Transverse colon (tissue), 4 donors: ENCODE measurements around the gene ACD. TPM values are rescaled to one million over a fixed set of nuclear protein-coding genes. Genes with fewer than 3 reads are reported as not detected.

ENCODE experiments used
- DNase-seq: peaks from one replicate; pipeline ENCODE4 v3.0.0-alpha.2; 2019
- H3K27ac ChIP-seq, 4 donors: fragments of 200-600 bp; sonication (generic); 2 replicates each; pipeline ENCODE4 v1.5.1; 2016 to 2018; ENCODE audit warnings: inconsistent platforms in 4 of 4
- H3K27me3 ChIP-seq: fragments of 200-600 bp; sonication (generic); 2 replicates; pipeline ENCODE4 v1.5.1; 2017; ENCODE audit warnings: inconsistent platforms
- H3K36me3 ChIP-seq, 4 donors: fragments of 200-600 bp; sonication (generic); 2 replicates each; pipeline ENCODE4 v1.5.1; 2017 to 2019; ENCODE audit warnings: inconsistent platforms in 4 of 4
- H3K4me1 ChIP-seq, 4 donors: fragments of 200-600 bp; sonication (generic); 2 replicates each; pipeline ENCODE4 v1.5.1; 2017 to 2020; ENCODE audit warnings: inconsistent platforms in 4 of 4
- H3K4me3 ChIP-seq, 4 donors: fragments of 200-600 bp; sonication (generic); 1 replicate in 1 of 4; 2 replicates in 3 of 4; pipeline versions ENCODE4 v1.5.1 to v1.6.1; 2017 to 2019; ENCODE audit warnings: inconsistent platforms in 4 of 4
- H3K9me3 ChIP-seq, 2 donors: fragments of 200-600 bp; sonication (generic); 2 replicates each; pipeline ENCODE4 v1.5.1; 2017 to 2019; ENCODE audit warnings: inconsistent platforms in 2 of 2
- CTCF ChIP-seq, 5 experiments: fragments of 200-600 bp in 3 of 5; fragments of 450-650 bp in 2 of 5; sonication (generic) in 3 of 5; IDR thresholded peaks; 1 replicate in 2 of 5; 2 replicates in 3 of 5; pipeline ENCODE4 v1.5.1; 2016 to 2017; ENCODE audit warnings: antibody characterized with exemption in 5 of 5, inconsistent platforms in 3 of 5, mild to moderate bottlenecking in 2 of 5, moderate library complexity in 1 of 5
- EP300 ChIP-seq: sonication (generic); formaldehyde crosslinking; IDR thresholded peaks from one replicate; pipeline ENCODE4 v1.6.1; 2017; ENCODE audit warnings: antibody characterized with exemption, low read depth
- POLR2A ChIP-seq: fragments of 450-650 bp; IDR thresholded peaks from one replicate; pipeline ENCODE4 v1.6.1; 2016; ENCODE audit warnings: antibody characterized with exemption, mild to moderate bottlenecking, moderate library complexity
- POLR2AphosphoS5 ChIP-seq, 3 donors: sonication (generic); formaldehyde crosslinking; IDR thresholded peaks; one replicate each; pipeline ENCODE4 v1.6.1; 2016; ENCODE audit warnings: antibody characterized with exemption in 3 of 3
- WGBS, 2 donors: methylation state at CpG; one replicate each; pipeline ENCODE4 v1.1.5; 2018; ENCODE audit warnings: low coverage in 1 of 2; 5-methylcytosine and 5-hydroxymethylcytosine counted together
- in situ Hi-C, 4 donors: fragments of 200-750 bp; cut with MboI; loops; one replicate each; pipeline versions ENCODE4 v1.15.0 to v1.15.1; 2017; ENCODE audit warnings: low sequenced_read_pairs in 3 of 4, low pct_ligation_motif_present in 1 of 4, low pct_unique_long_range_greater_than_20kb in 1 of 4
- intact Hi-C: fragments of 100-400 bp; cut with DNase I; formaldehyde crosslinking; loops from one replicate; pipeline ENCODE4 v1.15.1; 2023; ENCODE audit warnings: low total_unique reads
- total RNA-seq, 4 donors: library from RNA; depleted of rRNA; stranded (reverse); fragments of >200 nt; gene quantifications; one replicate each; pipeline ENCODE4 v1.1.0, GENCODE V29; 2016

ACD gene
- total RNA-seq, 4 donors from 2014 or later = 2.0 to 76.3 (median 15.7) TPM

GRCh38 chr16:67666559-67667452, 6.7 kb upstream of the ACD start, which contains the start of the genes C16orf86 and ENKD1:
Gene C16orf86 (plus strand): TSS chr16:67666814. CDS start chr16:67666971, 157 bp downstream.
Gene ENKD1 (minus strand): TSS chr16:67666750. CDS start chr16:67666442, 308 bp downstream.
- Histone ChIP-seq H3K36me3 (no peaks in the 10 kb centered on the region), H3K4me3 (peak within 1 kb of the TSS; percentile 77 to 95 (median 86)), H3K27me3 (no peaks in the 10 kb centered on the region), H3K9me3 (no peaks in the 10 kb centered on the region), H3K4me1 (peaks cover 18 to 29% (median 24%) of the 10 kb centered on the region in 4 donors), H3K27ac (peak within 1 kb of the TSS; percentile 86 to 95 (median 88))
- TF ChIP-seq POLR2A (no peak), POLR2AphosphoS5 (IDR thresholded peaks at IDR 0.05) (peak; percentile 13 to 39 (median 23))
- 18% methylated on average over 45 of the region's 78 CpGs; no CpG with 5 or more reads in 1 of the 2 donors for WGBS, 2 donors
- DNase-seq = peak; percentile 88
- in situ Hi-C loops = loop anchor here in 3 of 4 donors (10.0 to 25.0 kb wide), 2 partner anchors 105 to 142 kb away; partner anchors contain the start of genes CTCF (in 2 of the 3) and RIPOR1 (in 1 of the 3)
- intact Hi-C loops = loop anchor here (2.0 to 5.0 kb wide), 2 partner anchors 104 to 145 kb away; partner anchors contain the start of gene CTCF

GRCh38 chr16:67666032-67666551, 6.0 kb upstream of the ACD start:
- Histone ChIP-seq H3K27me3 (no peaks in the 10 kb centered on the region), H3K9me3 (no peaks in the 10 kb centered on the region), H3K36me3 (no peaks in the 10 kb centered on the region), H3K4me3 (peak overlapping the region; percentile 77 to 95 (median 86)), H3K27ac (peak overlapping the region; percentile 86 to 95 (median 88)), H3K4me1 (peaks cover 22 to 36% (median 30%) of the 10 kb centered on the region in 4 donors)
- intact Hi-C loops = loop anchor here (2.0 to 5.0 kb wide), 2 partner anchors 103 to 144 kb away; partner anchors contain the start of gene CTCF
- TF ChIP-seq POLR2AphosphoS5 (IDR thresholded peaks at IDR 0.05) (no peak), CTCF (IDR thresholded peaks at IDR 0.05) (no peak), POLR2A (no peak), EP300 (no peak)
- peak; percentile 46 for DNase-seq
- 0% methylated on average over 24 of the region's 46 CpGs; no CpG with 5 or more reads in 1 of the 2 donors for WGBS, 2 donors
- in situ Hi-C loops = loop anchor here in 3 of 4 donors (10.0 to 25.0 kb wide), 2 partner anchors 104 to 141 kb away; partner anchors contain the start of genes CTCF (in 2 of the 3) and RIPOR1 (in 1 of the 3)

GRCh38 chr16:67665598-67665997, 5.5 kb upstream of the ACD start:
- H3K9me3 ChIP-seq = no peaks in the 10 kb centered on the region
- in situ Hi-C loops = loop anchor here in 3 of 4 donors (10.0 to 25.0 kb wide), 2 partner anchors 103 to 141 kb away; partner anchors contain the start of genes CTCF (in 2 of the 3) and RIPOR1 (in 1 of the 3)
- no peaks in the 10 kb centered on the region for H3K36me3 ChIP-seq
- TF ChIP-seq POLR2A = no peak
- TF ChIP-seq EP300 = no peak
- no peak for TF ChIP-seq CTCF (IDR thresholded peaks at IDR 0.05)
- no peak for TF ChIP-seq POLR2AphosphoS5 (IDR thresholded peaks at IDR 0.05)
- WGBS, 2 donors = 73% methylated on average over 5 of the region's 5 CpGs; no CpG with 5 or more reads in 1 of the 2 donors
- H3K27me3 ChIP-seq = no peaks in the 10 kb centered on the region
- DNase-seq = no peak
- H3K4me3 ChIP-seq = peak overlapping the region; percentile 77 to 95 (median 86)
- H3K27ac ChIP-seq = peak overlapping the region in 3 of 4 donors; percentile 86 to 89 (median 86)
- peaks cover 22 to 38% (median 31%) of the 10 kb centered on the region in 4 donors for H3K4me1 ChIP-seq
- intact Hi-C loops = loop anchor here (5.0 kb wide), 1 partner anchor 143 kb away; no protein-coding TSS in a partner anchor

GRCh38 chr16:67664871-67665270, 4.8 kb upstream of the ACD start:
- WGBS, 2 donors = 100% methylated on average over 7 of the region's 7 CpGs; no CpG with 5 or more reads in 1 of the 2 donors
- H3K9me3 ChIP-seq = no peaks in the 10 kb centered on the region
- no peaks in the 10 kb centered on the region for H3K27me3 ChIP-seq
- intact Hi-C loops (loop anchor here (5.0 kb wide), 1 partner anchor 143 kb away; no protein-coding TSS in a partner anchor), in situ Hi-C loops (loop anchor here in 3 of 4 donors (10.0 to 25.0 kb wide), 2 partner anchors 103 to 140 kb away; partner anchors contain the start of genes CTCF (in 2 of the 3) and RIPOR1 (in 1 of the 3))
- no peak overlapping the region for H3K4me3 ChIP-seq
- peaks cover 22 to 38% (median 31%) of the 10 kb centered on the region in 4 donors for H3K4me1 ChIP-seq
- no peaks in the 10 kb centered on the region for H3K36me3 ChIP-seq
- no peak overlapping the region for H3K27ac ChIP-seq
- TF ChIP-seq POLR2AphosphoS5 (IDR thresholded peaks at IDR 0.05) = no peak
- no peak for TF ChIP-seq POLR2A
- TF ChIP-seq CTCF (IDR thresholded peaks at IDR 0.05) = no peak
- no peak for TF ChIP-seq EP300
- DNase-seq = no peak
